Activated naive CD8-positive, alpha-beta T cell (primary cell): ENCODE measurements around the gene MOXD1.
"Not testable (repeated sequence)": the region's sequence is repeated elsewhere in the genome, so short reads cannot be mapped to it uniquely, and the experiment has no call there.

ENCODE experiments used
- H3K27ac Mint-ChIP-seq: one replicate; pipeline ENCODE4 v1.8.0; 2021; ENCODE audit warnings: mixed read lengths
- H3K27me3 Mint-ChIP-seq: one replicate; pipeline ENCODE4 v1.8.0; 2021; ENCODE audit warnings: mixed read lengths
- H3K36me3 Mint-ChIP-seq: one replicate; pipeline ENCODE4 v1.8.0; 2021; ENCODE audit warnings: mixed read lengths
- H3K4me1 Mint-ChIP-seq: one replicate; pipeline ENCODE4 v1.8.0; 2021; ENCODE audit warnings: low read depth, mixed read lengths
- H3K4me3 Mint-ChIP-seq: one replicate; pipeline ENCODE4 v1.8.0; 2021; ENCODE audit warnings: mild to moderate bottlenecking, mixed read lengths
- H3K9me3 Mint-ChIP-seq: one replicate; pipeline ENCODE4 v1.8.0; 2021; ENCODE audit warnings: low read depth, mixed read lengths

MOXD1 gene

GRCh38 chr6:132382630-132383175 is 18.6 kb downstream of the MOXD1 start:
- peaks cover 3% of the 10 kb centered on the region for H3K36me3 Mint-ChIP-seq
- H3K9me3 Mint-ChIP-seq, result no peaks in the 10 kb centered on the region
- peaks cover 15% of the 10 kb centered on the region for H3K27me3 Mint-ChIP-seq
- H3K4me3 Mint-ChIP-seq, result no peak overlapping the region
- H3K4me1 Mint-ChIP-seq, result no peaks in the 10 kb centered on the region
- H3K27ac Mint-ChIP-seq, result no peak overlapping the region

DNA sequence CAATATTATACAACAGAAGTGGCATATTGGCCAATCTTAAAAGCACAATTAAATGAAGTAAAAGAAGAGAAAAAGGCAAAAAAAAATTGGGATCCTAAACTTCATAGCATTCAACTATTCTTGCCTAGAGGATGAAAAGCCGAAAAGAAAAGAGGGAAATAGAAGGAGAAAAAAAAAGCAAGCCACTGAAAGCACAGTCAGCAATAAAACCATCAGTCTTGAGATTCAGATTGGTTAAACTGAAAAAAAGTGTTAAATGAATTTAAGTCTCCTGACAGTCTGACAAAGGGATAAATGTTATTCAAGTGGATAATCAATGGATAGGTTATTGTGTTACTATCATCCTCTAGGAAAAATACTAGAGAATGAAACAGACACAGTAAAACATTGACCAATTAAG is 19.9 kb downstream of the MOXD1 start:
- no peaks in the 10 kb centered on the region for H3K4me1 Mint-ChIP-seq
- H3K9me3 Mint-ChIP-seq, result no peaks in the 10 kb centered on the region
- no peak overlapping the region for H3K27ac Mint-ChIP-seq
- peaks cover 18% of the 10 kb centered on the region for H3K27me3 Mint-ChIP-seq
- H3K4me3 Mint-ChIP-seq, result no peak overlapping the region
- H3K36me3 Mint-ChIP-seq, result peaks cover 3% of the 10 kb centered on the region

DNA sequence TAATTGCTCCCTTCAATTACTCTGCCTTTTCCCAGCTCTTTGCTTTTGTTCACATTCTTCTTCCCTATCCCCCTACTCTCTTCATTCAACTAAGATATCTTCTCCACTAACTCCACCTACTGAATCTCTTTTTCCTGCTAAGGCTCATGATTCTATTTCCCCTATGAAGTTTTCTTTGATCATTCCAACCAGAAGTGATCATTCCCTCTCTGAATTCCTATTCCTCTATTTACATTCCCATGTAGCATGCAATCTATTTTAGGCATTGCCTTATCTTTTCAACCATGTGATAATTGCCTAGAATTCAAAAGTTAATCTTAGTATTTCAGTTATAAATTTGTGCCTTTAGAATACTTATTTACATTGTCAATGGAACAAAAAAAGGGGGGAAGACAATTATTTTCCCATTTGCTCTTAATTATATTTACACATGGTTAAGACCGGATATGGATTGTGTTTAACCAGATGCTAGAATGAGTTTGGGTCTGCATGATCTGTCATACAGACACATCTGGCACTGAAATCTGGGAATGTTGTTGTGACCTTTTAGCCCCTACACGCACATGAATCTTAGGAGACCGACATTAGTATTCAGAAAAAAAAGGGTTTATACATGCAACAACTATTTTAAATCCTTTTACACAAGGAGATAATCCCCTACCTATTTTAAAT is 20.8 kb downstream of the MOXD1 start:
- no peak overlapping the region for H3K4me3 Mint-ChIP-seq
- H3K9me3 Mint-ChIP-seq, result no peaks in the 10 kb centered on the region
- H3K27ac Mint-ChIP-seq, result no peak overlapping the region
- H3K4me1 Mint-ChIP-seq, result no peaks in the 10 kb centered on the region
- peaks cover 3% of the 10 kb centered on the region for H3K36me3 Mint-ChIP-seq
- peaks cover 18% of the 10 kb centered on the region for H3K27me3 Mint-ChIP-seq

DNA sequence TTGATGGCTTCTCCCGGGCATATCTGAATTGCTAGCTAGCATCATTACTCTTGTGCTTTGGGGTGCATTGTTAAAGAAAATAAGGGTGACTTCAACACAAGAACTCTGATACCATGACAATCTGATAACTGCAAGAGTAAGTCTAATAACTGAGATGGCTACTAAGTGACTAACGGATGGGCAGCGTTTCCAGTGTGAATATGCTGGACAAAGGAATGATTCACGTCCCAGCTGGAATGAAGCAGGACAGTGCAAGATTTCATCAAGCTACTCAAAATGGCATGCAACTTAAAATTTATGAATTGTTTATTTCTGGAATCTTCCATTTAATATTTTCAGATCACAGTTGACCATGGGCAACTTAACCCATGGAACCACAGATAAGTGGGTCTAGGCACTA is 31.7 kb downstream of the MOXD1 start:
- H3K9me3 Mint-ChIP-seq, result no peaks in the 10 kb centered on the region
- H3K4me3 Mint-ChIP-seq, result no peak overlapping the region
- no peaks in the 10 kb centered on the region for H3K36me3 Mint-ChIP-seq
- H3K27ac Mint-ChIP-seq, result no peak overlapping the region
- H3K4me1 Mint-ChIP-seq, result peaks cover 4% of the 10 kb centered on the region
- peaks cover 12% of the 10 kb centered on the region for H3K27me3 Mint-ChIP-seq

DNA sequence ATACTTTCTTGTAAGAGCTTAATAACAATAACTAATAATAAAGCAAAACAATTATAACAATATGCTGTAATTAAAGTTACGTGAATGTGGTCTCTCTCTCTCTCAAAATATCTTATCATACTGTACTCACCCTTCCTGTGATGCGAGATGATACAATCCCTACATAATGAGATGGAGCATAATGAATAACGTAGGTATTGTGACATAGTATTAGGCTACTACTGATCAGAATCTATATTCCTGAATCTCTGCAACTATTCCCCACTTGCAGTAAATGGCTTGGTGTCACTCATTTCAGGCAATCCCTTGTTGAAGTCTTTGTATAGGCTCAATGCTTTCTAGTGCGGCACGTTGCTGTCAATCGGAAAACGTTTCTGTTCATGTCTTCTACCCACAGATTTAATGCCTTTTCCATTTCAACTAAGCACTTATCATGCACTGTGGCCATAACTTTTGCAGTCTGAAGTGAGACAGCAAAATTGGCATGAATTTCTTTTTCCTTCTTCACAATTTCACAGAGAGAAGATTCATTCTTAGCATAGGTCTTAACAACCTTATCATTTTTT is 32.3 kb downstream of the MOXD1 start:
- Mint-ChIP-seq H3K9me3 (no peaks in the 10 kb centered on the region), H3K4me3 (no peak overlapping the region), H3K4me1 (peaks cover 4% of the 10 kb centered on the region), H3K36me3 (no peaks in the 10 kb centered on the region), H3K27ac (no peak overlapping the region), H3K27me3 (peaks cover 12% of the 10 kb centered on the region)

- Mint-ChIP-seq H3K9me3 (no peaks in the 10 kb centered on the region), H3K36me3 (no peaks in the 10 kb centered on the region)
Measured at GRCh38 chr6:132365281-132365907, 35.9 kb downstream of the MOXD1 start.

DNA sequence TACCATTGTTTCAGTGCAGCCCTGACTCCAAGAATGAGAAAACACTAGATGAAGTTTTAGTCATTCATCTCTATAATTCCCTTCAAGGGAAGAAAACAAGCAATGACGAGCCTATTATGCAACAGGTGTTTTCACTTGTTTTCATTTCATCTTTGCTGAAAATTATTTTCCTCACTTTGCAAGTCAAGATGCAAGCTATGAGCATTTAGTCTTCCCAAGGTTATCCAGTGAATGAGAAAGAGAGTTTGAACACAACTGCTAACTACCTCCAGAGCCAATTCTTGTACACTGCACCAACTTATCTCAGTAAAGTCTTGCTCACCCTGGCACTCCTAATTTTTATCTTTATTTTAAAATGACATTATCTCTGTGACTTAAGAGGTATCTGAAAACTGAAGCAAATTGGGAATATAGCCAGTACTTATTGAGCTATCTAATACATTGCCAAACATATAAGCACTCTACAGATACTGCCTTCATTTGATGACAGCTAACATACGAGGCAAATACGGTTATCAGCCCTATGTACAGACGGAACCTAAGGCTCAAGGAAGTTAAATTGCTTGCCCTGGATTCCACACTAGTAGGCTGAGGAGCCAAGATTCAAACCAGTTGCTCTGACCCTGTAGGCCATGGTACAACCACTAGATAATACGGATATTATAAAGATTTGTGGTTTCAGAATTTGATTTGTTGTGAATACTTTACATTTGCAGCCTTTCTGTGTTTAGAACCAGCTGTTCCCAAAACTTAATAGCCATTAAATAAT is 36.8 kb downstream of the MOXD1 start:
- Mint-ChIP-seq H3K4me3 (no peak overlapping the region), H3K27me3 (peaks cover 7% of the 10 kb centered on the region), H3K36me3 (no peaks in the 10 kb centered on the region), H3K4me1 (peaks cover 4% of the 10 kb centered on the region), H3K27ac (no peak overlapping the region), H3K9me3 (no peaks in the 10 kb centered on the region)

More at GRCh38 chr6:132365281-132365907, 35.9 kb downstream of the MOXD1 start:
- peak overlapping the region; percentile 42 for H3K27ac Mint-ChIP-seq
- H3K4me3 Mint-ChIP-seq, result no peak overlapping the region
- peaks cover 7% of the 10 kb centered on the region for H3K27me3 Mint-ChIP-seq
- peaks cover 4% of the 10 kb centered on the region for H3K4me1 Mint-ChIP-seq

- Mint-ChIP-seq H3K4me3 (no peak overlapping the region), H3K9me3 (no peaks in the 10 kb centered on the region), H3K4me1 (peaks cover 6% of the 10 kb centered on the region), H3K36me3 (no peaks in the 10 kb centered on the region), H3K27ac (no peak overlapping the region), H3K27me3 (peaks cover 3% of the 10 kb centered on the region)
Measured at GRCh38 chr6:132362442-132363185, 38.7 kb downstream of the MOXD1 start.

DNA sequence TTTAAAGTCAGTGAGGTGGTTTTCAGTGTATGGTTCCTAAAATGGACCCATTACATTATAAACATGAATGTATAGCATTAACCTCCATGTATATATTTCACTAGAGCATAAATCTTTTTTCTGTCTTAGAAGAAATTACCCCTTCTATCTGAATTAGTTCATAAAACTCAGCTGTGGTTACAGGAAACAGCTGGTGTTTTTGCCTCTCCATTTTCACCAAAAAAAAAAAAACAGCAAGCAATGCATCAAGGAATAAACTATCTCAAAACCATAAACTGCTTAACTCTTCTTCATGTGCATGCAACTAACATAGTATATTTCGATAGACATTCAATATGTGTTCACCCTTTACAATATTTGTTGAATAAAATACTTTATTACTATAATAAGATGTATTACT is 40.2 kb downstream of the MOXD1 start:
- H3K27me3 Mint-ChIP-seq, result peaks cover under 1% of the 10 kb centered on the region
- H3K27ac Mint-ChIP-seq, result no peak overlapping the region
- peaks cover 10% of the 10 kb centered on the region for H3K4me1 Mint-ChIP-seq
- H3K9me3 Mint-ChIP-seq, result no peaks in the 10 kb centered on the region
- no peaks in the 10 kb centered on the region for H3K36me3 Mint-ChIP-seq
- no peak overlapping the region for H3K4me3 Mint-ChIP-seq

DNA sequence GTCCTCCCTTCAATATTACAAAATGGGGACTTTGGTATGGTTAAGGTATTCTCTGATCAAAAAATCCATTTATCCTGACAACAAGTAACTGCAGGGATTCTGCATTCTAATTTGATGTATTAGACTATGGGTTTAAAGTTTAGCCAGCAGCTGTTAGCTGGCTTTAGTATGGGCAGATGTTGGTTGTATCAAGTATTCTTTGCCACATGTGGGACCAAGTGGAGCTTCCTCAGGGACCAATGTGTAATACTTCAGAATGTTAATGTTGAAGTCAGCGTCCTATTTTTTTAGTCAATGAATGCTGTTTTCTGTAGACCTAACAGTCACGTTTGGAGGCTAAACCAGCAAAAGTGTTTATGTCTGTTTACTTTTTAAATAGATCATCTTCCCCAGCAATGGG is 41.4 kb downstream of the MOXD1 start:
- H3K36me3 Mint-ChIP-seq, result no peaks in the 10 kb centered on the region
- H3K9me3 Mint-ChIP-seq, result no peaks in the 10 kb centered on the region
- H3K27me3 Mint-ChIP-seq, result no peaks in the 10 kb centered on the region
- no peak overlapping the region for H3K27ac Mint-ChIP-seq
- peaks cover 12% of the 10 kb centered on the region for H3K4me1 Mint-ChIP-seq
- H3K4me3 Mint-ChIP-seq, result no peak overlapping the region

GRCh38 chr6:132357120-132357519 is 44.2 kb downstream of the MOXD1 start:
- Mint-ChIP-seq H3K4me1 (peaks cover 30% of the 10 kb centered on the region), H3K27ac (no peak overlapping the region), H3K27me3 (no peaks in the 10 kb centered on the region), H3K4me3 (no peak overlapping the region), H3K9me3 (no peaks in the 10 kb centered on the region), H3K36me3 (no peaks in the 10 kb centered on the region)

GRCh38 chr6:132354517-132355167 is 46.6 kb downstream of the MOXD1 start:
- no peaks in the 10 kb centered on the region for H3K27me3 Mint-ChIP-seq
- no peaks in the 10 kb centered on the region for H3K9me3 Mint-ChIP-seq
- H3K4me1 Mint-ChIP-seq, result peaks cover 34% of the 10 kb centered on the region
- H3K36me3 Mint-ChIP-seq, result no peaks in the 10 kb centered on the region
- no peak overlapping the region for H3K27ac Mint-ChIP-seq
- no peak overlapping the region for H3K4me3 Mint-ChIP-seq

DNA sequence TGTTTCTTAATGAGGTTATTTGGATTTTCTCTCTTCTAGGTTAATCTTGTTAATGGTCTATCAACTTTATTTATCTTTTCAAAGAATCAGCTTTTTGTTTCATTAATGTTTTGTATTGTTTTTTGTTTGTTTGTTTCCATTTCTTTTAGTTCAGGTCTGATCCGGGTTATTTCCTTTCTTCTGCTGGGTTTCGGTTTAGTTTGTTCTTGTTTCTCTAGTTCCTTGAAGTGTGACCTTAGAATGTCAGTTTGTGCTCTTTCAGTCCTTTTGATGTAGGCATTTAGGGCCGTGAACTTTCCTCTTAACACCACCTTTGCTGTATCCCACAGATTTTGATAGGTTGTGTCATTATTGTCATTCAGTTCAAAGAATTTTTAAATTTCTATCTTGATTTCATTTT is 49.3 kb downstream of the MOXD1 start:
- H3K36me3 Mint-ChIP-seq, H3K9me3 Mint-ChIP-seq, H3K27ac Mint-ChIP-seq, H3K27me3 Mint-ChIP-seq, H3K4me3 Mint-ChIP-seq: not testable (repeated sequence)
- peaks cover 29% of the 10 kb centered on the region for H3K4me1 Mint-ChIP-seq

- peaks cover 10% of the 10 kb centered on the region for H3K4me1 Mint-ChIP-seq
- no peaks in the 10 kb centered on the region for H3K36me3 Mint-ChIP-seq
- peaks cover 4% of the 10 kb centered on the region for H3K9me3 Mint-ChIP-seq
- peaks cover 4% of the 10 kb centered on the region for H3K27me3 Mint-ChIP-seq
- H3K27ac Mint-ChIP-seq, result no peak overlapping the region
- no peak overlapping the region for H3K4me3 Mint-ChIP-seq
Measured at GRCh38 chr6:132348231-132348630, 53.0 kb downstream of the MOXD1 start.
